ENCODE results near the gene GAL3ST2.

- TF ChIP-seq CTCF (conservative IDR thresholded peaks at IDR 0.05) = no peak
- no peak for TF ChIP-seq ZFX (IDR thresholded peaks at IDR 0.05)
Measured at GRCh38 chr2:241852981-241853631, 76.5 kb downstream of the GAL3ST2 start.

All from C4-2B (cell line).